ENCODE measurements around the gene FADS2.

The FADS2 gene

DNA sequence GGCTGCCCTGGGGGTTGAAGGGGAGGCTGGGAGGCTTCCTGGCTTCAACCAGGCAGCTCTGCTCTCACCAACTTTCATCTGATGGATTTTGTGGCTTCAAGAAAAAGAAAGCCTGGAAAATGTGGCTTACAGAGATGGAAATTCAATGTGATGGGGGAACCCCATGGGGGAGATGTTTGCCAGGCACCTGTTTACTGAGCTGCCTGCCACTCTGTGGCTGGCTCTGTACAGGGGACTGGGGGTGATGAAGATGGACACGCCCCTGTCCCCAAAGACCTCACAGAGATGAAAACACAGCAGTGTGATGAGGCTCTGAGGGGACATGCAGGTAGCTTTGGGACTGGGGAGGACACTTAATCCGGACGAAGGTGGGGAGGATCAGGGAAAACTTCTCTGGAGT, 45.8 kb upstream of the FADS2 start:
- no peak for DNase-seq (ENCODE audit: extremely low read depth, low read depth)
- TF ChIP-seq, protein P1, sequence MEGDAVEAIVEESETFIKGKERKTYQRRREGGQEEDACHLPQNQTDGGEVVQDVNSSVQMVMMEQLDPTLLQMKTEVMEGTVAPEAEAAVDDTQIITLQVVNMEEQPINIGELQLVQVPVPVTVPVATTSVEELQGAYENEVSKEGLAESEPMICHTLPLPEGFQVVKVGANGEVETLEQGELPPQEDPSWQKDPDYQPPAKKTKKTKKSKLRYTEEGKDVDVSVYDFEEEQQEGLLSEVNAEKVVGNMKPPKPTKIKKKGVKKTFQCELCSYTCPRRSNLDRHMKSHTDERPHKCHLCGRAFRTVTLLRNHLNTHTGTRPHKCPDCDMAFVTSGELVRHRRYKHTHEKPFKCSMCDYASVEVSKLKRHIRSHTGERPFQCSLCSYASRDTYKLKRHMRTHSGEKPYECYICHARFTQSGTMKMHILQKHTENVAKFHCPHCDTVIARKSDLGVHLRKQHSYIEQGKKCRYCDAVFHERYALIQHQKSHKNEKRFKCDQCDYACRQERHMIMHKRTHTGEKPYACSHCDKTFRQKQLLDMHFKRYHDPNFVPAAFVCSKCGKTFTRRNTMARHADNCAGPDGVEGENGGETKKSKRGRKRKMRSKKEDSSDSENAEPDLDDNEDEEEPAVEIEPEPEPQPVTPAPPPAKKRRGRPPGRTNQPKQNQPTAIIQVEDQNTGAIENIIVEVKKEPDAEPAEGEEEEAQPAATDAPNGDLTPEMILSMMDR (IDR thresholded peaks at IDR 0.05; ENCODE audit: low read depth, low read length): no peak

DNA sequence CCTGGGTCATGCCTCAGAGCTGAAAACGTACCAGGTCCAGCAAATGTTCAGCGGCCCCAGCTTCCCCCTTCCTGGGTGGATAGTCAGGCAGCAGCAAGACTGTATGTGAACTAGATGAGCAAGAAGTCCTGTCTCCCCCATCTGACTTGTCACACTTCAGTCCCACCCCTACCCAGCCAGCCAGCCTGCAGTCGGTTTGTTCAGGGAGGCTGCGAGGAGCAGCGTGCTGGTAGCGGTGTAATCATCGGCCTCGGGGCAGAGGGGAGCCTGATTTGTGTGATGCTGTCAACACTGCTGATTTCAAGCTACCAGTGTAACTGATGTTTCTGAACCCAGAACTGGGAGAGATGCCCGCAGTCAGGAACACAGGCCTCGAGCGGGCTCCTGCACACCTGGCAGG, 45.3 kb upstream of the FADS2 start:
- TF ChIP-seq, protein P1 (IDR thresholded peaks at IDR 0.05; ENCODE audit: low read depth, low read length): no peak
- no peak for DNase-seq (ENCODE audit: extremely low read depth, low read depth)

DNA sequence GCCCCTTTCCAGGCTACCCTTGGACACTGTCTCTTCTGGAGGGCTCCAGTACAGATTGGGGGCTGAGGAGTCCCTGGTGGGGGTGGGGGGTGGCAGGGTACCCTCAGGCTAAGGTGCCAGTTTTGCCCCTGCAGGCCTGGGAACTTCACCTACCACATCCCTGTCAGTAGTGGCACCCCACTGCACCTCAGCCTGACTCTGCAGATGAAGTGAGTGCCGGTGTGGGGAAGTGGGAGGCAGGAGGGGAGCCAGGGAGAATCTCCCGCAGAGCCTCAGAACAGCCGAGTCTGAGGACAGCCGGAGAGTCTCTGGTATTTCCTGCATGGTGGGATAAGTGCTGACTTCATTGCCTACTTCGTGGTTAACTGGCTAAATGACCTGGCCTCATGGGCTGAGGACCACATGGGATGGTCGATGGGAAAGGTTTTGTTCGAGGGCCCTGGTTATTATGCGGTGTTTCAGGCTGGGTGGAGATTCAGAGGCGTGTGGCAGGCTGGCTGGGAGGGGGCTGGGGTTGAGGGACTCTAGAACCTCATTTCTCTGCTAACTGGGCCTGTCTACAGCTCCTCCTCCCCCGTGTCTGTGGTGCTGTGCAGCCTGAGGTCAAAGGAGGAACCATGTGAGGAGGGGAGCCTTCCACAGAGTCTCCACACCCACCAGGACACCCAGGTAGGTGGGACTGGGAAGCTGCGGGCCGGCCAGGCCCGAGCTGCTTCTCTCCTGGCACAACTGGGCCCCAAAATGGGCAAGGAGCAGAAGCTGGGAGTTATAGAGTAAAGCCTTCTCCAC, 44.2 kb upstream of the FADS2 start:
- DNase-seq (ENCODE audit: extremely low read depth, low read depth): no peak
- TF ChIP-seq, protein P1 (IDR thresholded peaks at IDR 0.05; ENCODE audit: low read depth, low read length): no peak

DNA sequence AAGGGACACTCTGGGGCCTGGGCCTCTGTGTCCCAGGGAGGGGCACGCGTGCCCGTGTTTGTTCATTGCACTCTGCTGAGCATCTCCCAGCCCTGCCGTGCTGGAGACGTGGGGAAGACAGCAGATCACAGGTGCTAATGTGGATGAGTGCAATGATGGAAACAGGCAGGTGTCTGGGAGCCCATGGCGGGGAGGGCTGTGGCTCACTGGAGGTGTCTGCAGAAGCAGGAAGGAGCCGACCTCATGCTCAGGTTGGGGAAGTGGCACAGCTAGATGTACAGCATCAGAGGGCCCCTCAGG, 43.6 kb upstream of the FADS2 start:
- no peak for DNase-seq (ENCODE audit: extremely low read depth, low read depth)
- TF ChIP-seq, protein P1 (IDR thresholded peaks at IDR 0.05; ENCODE audit: low read depth, low read length): no peak

DNA sequence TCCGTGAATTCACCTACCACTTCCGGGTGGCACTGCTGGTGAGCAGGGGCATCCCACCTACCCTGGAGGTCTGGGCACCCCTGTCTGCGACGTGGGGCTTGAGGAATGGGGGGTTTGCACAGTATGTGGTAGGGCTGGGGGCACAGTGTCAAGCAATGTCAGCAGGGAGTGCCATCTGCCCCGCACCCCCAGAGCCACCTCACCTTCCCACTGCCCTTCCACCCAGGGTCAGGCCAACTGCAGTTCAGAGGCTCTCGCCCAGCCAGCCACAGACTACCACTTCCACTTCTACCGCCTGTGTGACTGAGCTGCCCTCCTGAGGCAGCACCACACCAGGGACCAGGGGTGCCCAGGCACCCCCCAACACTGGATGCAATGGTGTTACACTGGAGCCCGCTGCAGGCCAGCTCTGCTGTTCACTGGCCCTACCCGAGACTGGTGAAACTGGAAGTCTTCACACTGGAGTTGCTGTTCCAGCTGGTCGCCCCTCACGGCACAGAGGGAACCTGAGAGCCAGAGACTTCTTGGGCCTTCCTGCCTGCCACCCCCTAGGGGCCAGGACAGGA, 42.2 kb upstream of the FADS2 start:
- no peak for DNase-seq (ENCODE audit: extremely low read depth, low read depth)
- TF ChIP-seq, protein P1 (IDR thresholded peaks at IDR 0.05; ENCODE audit: low read depth, low read length): no peak

DNA sequence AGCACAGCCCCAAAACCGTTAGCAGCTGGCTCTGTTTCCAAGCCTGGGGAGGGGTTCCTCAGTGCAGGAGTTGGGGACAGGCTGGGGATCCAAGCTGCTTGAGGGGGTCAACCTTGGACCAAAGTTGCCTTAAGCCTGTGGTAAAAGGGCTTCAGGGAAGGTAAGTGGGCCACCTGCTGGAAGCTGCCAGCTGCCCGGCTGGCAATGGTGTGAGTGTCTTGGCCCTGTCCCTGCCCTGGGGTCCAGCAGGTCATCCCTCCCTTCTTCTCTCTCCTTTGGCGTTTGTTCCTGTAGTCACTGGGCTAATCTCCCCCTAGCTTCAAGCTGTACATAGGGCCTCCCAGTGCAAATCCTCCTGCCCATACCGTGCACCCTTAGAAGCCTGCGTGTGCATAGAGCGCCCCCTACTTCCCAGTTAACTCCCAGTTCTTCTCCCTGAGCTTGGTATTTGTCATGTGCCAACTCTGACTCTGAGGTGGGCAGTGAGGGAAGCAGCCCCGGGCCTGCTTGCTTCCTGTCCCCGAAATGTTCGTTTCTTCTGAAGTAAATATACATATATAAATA, 40.1 kb upstream of the FADS2 start:
- no peak for DNase-seq (ENCODE audit: extremely low read depth, low read depth)
- TF ChIP-seq, protein P1 (IDR thresholded peaks at IDR 0.05; ENCODE audit: low read depth, low read length): peak; percentile 31

DNA sequence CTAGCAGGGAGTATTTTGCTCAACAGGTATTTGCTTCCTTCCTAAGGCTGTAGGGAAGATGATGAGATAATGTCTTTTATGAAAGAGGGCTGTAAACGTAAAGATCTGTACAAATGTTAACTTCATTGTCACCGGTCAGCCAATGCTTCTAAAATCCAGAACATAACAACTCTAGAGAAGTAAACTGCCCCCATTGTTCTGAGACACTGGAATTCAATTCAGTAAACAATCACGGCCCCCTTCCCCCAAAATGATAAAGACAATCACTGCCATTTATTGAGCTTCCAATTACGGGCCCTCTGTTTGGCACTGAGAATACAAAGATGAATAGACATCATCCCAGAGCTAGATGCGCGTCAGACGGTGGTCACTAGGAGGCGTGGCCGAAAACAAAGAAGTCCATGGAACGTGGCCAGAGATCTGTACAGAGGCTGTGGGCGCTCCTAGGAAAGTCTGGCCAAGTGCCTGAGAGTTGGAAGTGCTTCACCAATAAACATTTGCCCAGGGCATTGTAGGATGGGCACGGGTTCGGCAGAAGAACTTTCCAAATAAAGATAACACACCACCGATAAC, 36.3 kb upstream of the FADS2 start:
- TF ChIP-seq, protein P1 (IDR thresholded peaks at IDR 0.05; ENCODE audit: low read depth, low read length): no peak
- DNase-seq (ENCODE audit: extremely low read depth, low read depth): peak; percentile 75

Measured in AG09319 (cell line).